Suprapubic skin (tissue), 3 donors: ENCODE data around the gene ATG2B.

ENCODE experiments used
- EP300 ChIP-seq: sonication (generic); formaldehyde crosslinking; IDR thresholded peaks from one replicate; pipeline ENCODE4 v1.6.1; 2017; ENCODE audit warnings: antibody characterized with exemption
- POLR2A ChIP-seq, 2 donors: fragments of 450-650 bp; IDR thresholded peaks; one replicate each; pipeline ENCODE4 v1.6.1; 2017; ENCODE audit warnings: antibody characterized with exemption in 2 of 2, mild to moderate bottlenecking in 2 of 2, moderate library complexity in 2 of 2
- TF ChIP-seq, protein P1 (sequence below), 2 donors: fragments of 200-600 bp in 1 of 2; fragments of 450-650 bp in 1 of 2; sonication (generic) in 1 of 2; IDR thresholded peaks; one replicate each; pipeline ENCODE4 v1.5.1; 2016 to 2019; ENCODE audit warnings: antibody characterized with exemption in 2 of 2, mild to moderate bottlenecking in 1 of 2, moderate library complexity in 1 of 2

DNA sequence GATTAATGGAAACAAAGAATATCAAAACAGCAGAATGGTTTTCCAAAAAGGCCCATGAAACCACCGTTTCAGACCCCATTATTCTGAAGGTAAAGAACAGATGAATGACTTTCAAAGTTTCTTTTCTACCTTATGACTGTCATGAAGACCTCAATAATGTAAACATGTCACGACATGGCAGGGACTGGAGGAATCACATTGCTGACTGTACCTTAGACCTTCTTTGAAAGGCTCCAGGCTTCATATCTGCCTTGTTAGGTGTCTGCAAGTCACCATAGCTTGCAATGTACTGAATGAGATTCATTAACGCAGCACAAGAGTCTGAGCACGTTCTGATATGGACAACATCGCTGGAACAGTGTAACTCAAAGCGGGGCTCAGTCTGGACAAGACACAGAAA is 52.2 kb downstream of the ATG2B start:
- TF ChIP-seq, protein P1, sequence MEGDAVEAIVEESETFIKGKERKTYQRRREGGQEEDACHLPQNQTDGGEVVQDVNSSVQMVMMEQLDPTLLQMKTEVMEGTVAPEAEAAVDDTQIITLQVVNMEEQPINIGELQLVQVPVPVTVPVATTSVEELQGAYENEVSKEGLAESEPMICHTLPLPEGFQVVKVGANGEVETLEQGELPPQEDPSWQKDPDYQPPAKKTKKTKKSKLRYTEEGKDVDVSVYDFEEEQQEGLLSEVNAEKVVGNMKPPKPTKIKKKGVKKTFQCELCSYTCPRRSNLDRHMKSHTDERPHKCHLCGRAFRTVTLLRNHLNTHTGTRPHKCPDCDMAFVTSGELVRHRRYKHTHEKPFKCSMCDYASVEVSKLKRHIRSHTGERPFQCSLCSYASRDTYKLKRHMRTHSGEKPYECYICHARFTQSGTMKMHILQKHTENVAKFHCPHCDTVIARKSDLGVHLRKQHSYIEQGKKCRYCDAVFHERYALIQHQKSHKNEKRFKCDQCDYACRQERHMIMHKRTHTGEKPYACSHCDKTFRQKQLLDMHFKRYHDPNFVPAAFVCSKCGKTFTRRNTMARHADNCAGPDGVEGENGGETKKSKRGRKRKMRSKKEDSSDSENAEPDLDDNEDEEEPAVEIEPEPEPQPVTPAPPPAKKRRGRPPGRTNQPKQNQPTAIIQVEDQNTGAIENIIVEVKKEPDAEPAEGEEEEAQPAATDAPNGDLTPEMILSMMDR (IDR thresholded peaks at IDR 0.05), result no peak
- TF ChIP-seq POLR2A (IDR thresholded peaks at IDR 0.05) (no peak), EP300 (no peak)
